Activated naive CD8-positive, alpha-beta T cell treated with anti-CD3 and anti-CD28 coated beads, Interleukin-2, amount 10 ng/mL, durations not matched to agents 7 days and 5 days (primary cell): Measurements from ENCODE around the gene C1QTNF8. TPM values are rescaled to one million over a fixed set of nuclear protein-coding genes. Genes with fewer than 3 reads are reported as not detected.

ENCODE experiments used
- ATAC-seq: fragments of 150-1000 bp; cut with Tn5 transposase; one replicate; pipeline ENCODE4 v1.10.0; 2021; ENCODE audit warnings: low read depth, moderate library complexity
- POLR2A ChIA-PET: fragments of 350-600 bp; sonication (Branson Sonifier 250); formaldehyde crosslinking; loops from one replicate; lab custom pipeline; 2021; ENCODE audit warnings: antibody characterized with exemption; lab: Charles Lee
- DNase-seq: peaks from one replicate; pipeline ENCODE4 v3.0.0; 2021
- H3K27ac Mint-ChIP-seq: one replicate; pipeline ENCODE4 v1.8.0; 2022; ENCODE audit warnings: mild to moderate bottlenecking, mixed read lengths
- H3K27me3 Mint-ChIP-seq: one replicate; pipeline ENCODE4 v1.8.0; 2022; ENCODE audit warnings: mild to moderate bottlenecking, moderate library complexity, mixed read lengths
- H3K36me3 Mint-ChIP-seq: one replicate; pipeline ENCODE4 v1.8.0; 2021; ENCODE audit warnings: mild to moderate bottlenecking, mixed read lengths
- H3K4me1 Mint-ChIP-seq: one replicate; pipeline ENCODE4 v1.8.0; 2021; ENCODE audit warnings: mixed read lengths
- H3K4me3 Mint-ChIP-seq: one replicate; pipeline ENCODE4 v1.8.0; 2022; ENCODE audit warnings: mild to moderate bottlenecking, moderate library complexity, mixed read lengths
- H3K9me3 Mint-ChIP-seq: one replicate; pipeline ENCODE4 v1.8.0; 2021; ENCODE audit warnings: mixed read lengths
- total RNA-seq, 2 experiments: library from RNA; stranded (reverse); gene quantifications; one replicate each; pipeline ENCODE4 v1.2.3, GENCODE V29; 2021

C1QTNF8 gene
- total RNA-seq, 2 experiments from 2014 or later: not detected

- Mint-ChIP-seq H3K27me3 (no peaks in the 10 kb centered on the region), H3K36me3 (no peaks in the 10 kb centered on the region), H3K4me1 (no peaks in the 10 kb centered on the region), H3K4me3 (no peak overlapping the region), H3K9me3 (no peaks in the 10 kb centered on the region), H3K27ac (no peak overlapping the region)
- POLR2A ChIA-PET: no interaction called here
- ATAC-seq (no peak), DNase-seq (no peak)
Measured at GRCh38 chr16:1112506-1113184, 16.6 kb upstream of the C1QTNF8 start.

GRCh38 chr16:1109648-1110047 is 13.6 kb upstream of the C1QTNF8 start:
- ATAC-seq: no peak
- DNase-seq: no peak
- Mint-ChIP-seq H3K27ac (no peak overlapping the region), H3K4me1 (no peaks in the 10 kb centered on the region), H3K36me3 (no peaks in the 10 kb centered on the region), H3K9me3 (no peaks in the 10 kb centered on the region), H3K27me3 (no peaks in the 10 kb centered on the region), H3K4me3 (no peak overlapping the region)
- POLR2A ChIA-PET: no interaction called here

- Mint-ChIP-seq H3K9me3 (no peaks in the 10 kb centered on the region), H3K4me1 (no peaks in the 10 kb centered on the region), H3K4me3 (no peak overlapping the region), H3K36me3 (no peaks in the 10 kb centered on the region), H3K27me3 (peaks cover 2% of the 10 kb centered on the region), H3K27ac (no peak overlapping the region)
- DNase-seq (no peak), ATAC-seq (no peak)
- POLR2A ChIA-PET: no interaction called here
Measured at GRCh38 chr16:1108299-1109252, 12.5 kb upstream of the C1QTNF8 start.

GRCh38 chr16:1107731-1108130 is 11.7 kb upstream of the C1QTNF8 start:
- H3K4me3 Mint-ChIP-seq: no peak overlapping the region
- ATAC-seq: no peak
- POLR2A ChIA-PET: no interaction called here

GRCh38 chr16:1107141-1107540 is 11.1 kb upstream of the C1QTNF8 start:
- H3K36me3 Mint-ChIP-seq: no peaks in the 10 kb centered on the region
- no peak overlapping the region for H3K4me3 Mint-ChIP-seq
- H3K9me3 Mint-ChIP-seq: no peaks in the 10 kb centered on the region
- H3K4me1 Mint-ChIP-seq: no peaks in the 10 kb centered on the region
- ATAC-seq (no peak), DNase-seq (no peak)
- H3K27ac Mint-ChIP-seq: no peak overlapping the region
- H3K27me3 Mint-ChIP-seq: peaks cover 2% of the 10 kb centered on the region
- POLR2A ChIA-PET: no interaction called here

More at GRCh38 chr16:1107731-1108130, 11.7 kb upstream of the C1QTNF8 start:
- no peak overlapping the region for H3K27ac Mint-ChIP-seq
- no peaks in the 10 kb centered on the region for H3K9me3 Mint-ChIP-seq
- no peaks in the 10 kb centered on the region for H3K36me3 Mint-ChIP-seq
- DNase-seq: no peak
- H3K4me1 Mint-ChIP-seq: no peaks in the 10 kb centered on the region
- H3K27me3 Mint-ChIP-seq: peaks cover 2% of the 10 kb centered on the region

- no peaks in the 10 kb centered on the region for H3K4me1 Mint-ChIP-seq
- no peaks in the 10 kb centered on the region for H3K36me3 Mint-ChIP-seq
- H3K9me3 Mint-ChIP-seq: no peaks in the 10 kb centered on the region
- DNase-seq (no peak), ATAC-seq (no peak)
- POLR2A ChIA-PET: no interaction called here
- peaks cover 2% of the 10 kb centered on the region for H3K27me3 Mint-ChIP-seq
- H3K4me3 Mint-ChIP-seq: no peak overlapping the region
- H3K27ac Mint-ChIP-seq: no peak overlapping the region
Measured at GRCh38 chr16:1106659-1107058, 10.6 kb upstream of the C1QTNF8 start.

GRCh38 chr16:1105888-1106620 is 10.0 kb upstream of the C1QTNF8 start:
- ATAC-seq (peak; percentile 21), DNase-seq (peak; percentile 48)
- Mint-ChIP-seq H3K36me3 (no peaks in the 10 kb centered on the region), H3K9me3 (no peaks in the 10 kb centered on the region), H3K4me1 (no peaks in the 10 kb centered on the region), H3K27ac (no peak overlapping the region), H3K27me3 (peaks cover 2% of the 10 kb centered on the region), H3K4me3 (no peak overlapping the region)
- POLR2A ChIA-PET: no interaction called here

GRCh38 chr16:1103636-1103980 is 7.6 kb upstream of the C1QTNF8 start:
- no peak overlapping the region for H3K27ac Mint-ChIP-seq
- H3K9me3 Mint-ChIP-seq: no peaks in the 10 kb centered on the region
- no peak for DNase-seq
- no peak overlapping the region for H3K4me3 Mint-ChIP-seq
- no peaks in the 10 kb centered on the region for H3K36me3 Mint-ChIP-seq
- H3K4me1 Mint-ChIP-seq: no peaks in the 10 kb centered on the region
- ATAC-seq: no peak
- POLR2A ChIA-PET: no interaction called here
- peaks cover 2% of the 10 kb centered on the region for H3K27me3 Mint-ChIP-seq

- peak; percentile 86 for DNase-seq
- ATAC-seq: peak; percentile 71
- POLR2A ChIA-PET: no interaction called here
- Mint-ChIP-seq H3K4me3 (no peak overlapping the region), H3K9me3 (no peaks in the 10 kb centered on the region), H3K27me3 (peaks cover 2% of the 10 kb centered on the region), H3K4me1 (no peaks in the 10 kb centered on the region), H3K36me3 (no peaks in the 10 kb centered on the region), H3K27ac (no peak overlapping the region)
Measured at GRCh38 chr16:1102921-1103635, 7.0 kb upstream of the C1QTNF8 start.

- Mint-ChIP-seq H3K9me3 (no peaks in the 10 kb centered on the region), H3K27ac (no peak overlapping the region), H3K27me3 (peaks cover 2% of the 10 kb centered on the region), H3K4me3 (no peak overlapping the region), H3K36me3 (no peaks in the 10 kb centered on the region), H3K4me1 (no peaks in the 10 kb centered on the region)
- no peak for ATAC-seq
- POLR2A ChIA-PET: no interaction called here
- DNase-seq: no peak
Measured at GRCh38 chr16:1102333-1102700, 6.3 kb upstream of the C1QTNF8 start.

- Mint-ChIP-seq H3K4me3 (no peak overlapping the region), H3K36me3 (no peaks in the 10 kb centered on the region), H3K27ac (no peak overlapping the region), H3K27me3 (peaks cover 2% of the 10 kb centered on the region), H3K9me3 (no peaks in the 10 kb centered on the region), H3K4me1 (no peaks in the 10 kb centered on the region)
- DNase-seq (no peak), ATAC-seq (no peak)
- POLR2A ChIA-PET: no interaction called here
Measured at GRCh38 chr16:1101573-1102332, 5.7 kb upstream of the C1QTNF8 start.

- peaks cover 2% of the 10 kb centered on the region for H3K27me3 Mint-ChIP-seq
- no peak for ATAC-seq
- no peaks in the 10 kb centered on the region for H3K4me1 Mint-ChIP-seq
- no peaks in the 10 kb centered on the region for H3K9me3 Mint-ChIP-seq
- no peak overlapping the region for H3K4me3 Mint-ChIP-seq
- POLR2A ChIA-PET: no interaction called here
- no peak overlapping the region for H3K27ac Mint-ChIP-seq
- H3K36me3 Mint-ChIP-seq: no peaks in the 10 kb centered on the region
- DNase-seq: no peak
Measured at GRCh38 chr16:1101133-1101532, 5.1 kb upstream of the C1QTNF8 start.
